ENCODE data around the gene ZFAND2A. TPM values are rescaled to one million over a fixed set of nuclear protein-coding genes. Genes with fewer than 3 reads are reported as not detected.
A peak's percentile ranks its signal among the peaks of the same experiment; 100 is the strongest.
"Not testable (repeated sequence)": the region's sequence is repeated elsewhere in the genome, so short reads cannot be mapped to it uniquely, and the experiment has no call there.

Gene ZFAND2A
- total RNA-seq, 4 donors from 2014 or later, result 12.0 to 17.9 (median 14.1) TPM

DNA sequence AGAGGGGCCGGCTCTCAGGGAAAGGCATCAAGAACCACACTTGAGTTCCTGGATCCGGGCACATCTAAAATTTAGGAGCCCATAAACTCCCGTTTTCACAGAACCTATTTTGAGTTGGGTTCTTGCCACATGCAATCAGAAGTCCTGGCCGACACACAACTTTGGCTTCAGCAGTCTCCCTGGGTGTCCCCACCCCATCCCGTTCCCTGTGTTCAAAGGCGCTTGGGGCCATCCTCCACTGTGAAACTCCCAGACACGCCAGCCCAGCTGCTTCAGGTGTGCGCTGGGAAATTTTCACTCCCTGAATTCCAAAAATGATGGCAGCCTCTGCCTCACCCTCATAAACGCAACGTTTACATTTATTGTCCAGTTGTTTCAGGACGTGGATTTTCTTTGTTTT, 8.4 kb upstream of the ZFAND2A start:
- Histone ChIP-seq H3K9me3 (no peaks in the 10 kb centered on the region), H3K36me3 (peaks cover 0 to 13% of the 10 kb centered on the region in 2 donors), H3K4me3 (no peak overlapping the region), H3K27me3 (no peaks in the 10 kb centered on the region), H3K4me1 (peaks cover 11 to 14% of the 10 kb centered on the region in 2 donors), H3K27ac (no peak overlapping the region)
- intact Hi-C loops (cut with DNase I; ENCODE audit: low total_unique reads) (loop anchor here (5.0 kb wide), 1 partner anchor 46 kb away; no protein-coding TSS in a partner anchor), in situ Hi-C loops (cut with MboI; ENCODE audit: low sequenced_read_pairs in 4 of 4) (loop anchor here in 2 of 4 donors (25.0 kb wide), 1 partner anchor 181 kb away; the partner anchor contains the start of genes COX19 (in 2 of the 2) and CYP2W1 (in 2 of the 2))
- TF ChIP-seq, protein P1, sequence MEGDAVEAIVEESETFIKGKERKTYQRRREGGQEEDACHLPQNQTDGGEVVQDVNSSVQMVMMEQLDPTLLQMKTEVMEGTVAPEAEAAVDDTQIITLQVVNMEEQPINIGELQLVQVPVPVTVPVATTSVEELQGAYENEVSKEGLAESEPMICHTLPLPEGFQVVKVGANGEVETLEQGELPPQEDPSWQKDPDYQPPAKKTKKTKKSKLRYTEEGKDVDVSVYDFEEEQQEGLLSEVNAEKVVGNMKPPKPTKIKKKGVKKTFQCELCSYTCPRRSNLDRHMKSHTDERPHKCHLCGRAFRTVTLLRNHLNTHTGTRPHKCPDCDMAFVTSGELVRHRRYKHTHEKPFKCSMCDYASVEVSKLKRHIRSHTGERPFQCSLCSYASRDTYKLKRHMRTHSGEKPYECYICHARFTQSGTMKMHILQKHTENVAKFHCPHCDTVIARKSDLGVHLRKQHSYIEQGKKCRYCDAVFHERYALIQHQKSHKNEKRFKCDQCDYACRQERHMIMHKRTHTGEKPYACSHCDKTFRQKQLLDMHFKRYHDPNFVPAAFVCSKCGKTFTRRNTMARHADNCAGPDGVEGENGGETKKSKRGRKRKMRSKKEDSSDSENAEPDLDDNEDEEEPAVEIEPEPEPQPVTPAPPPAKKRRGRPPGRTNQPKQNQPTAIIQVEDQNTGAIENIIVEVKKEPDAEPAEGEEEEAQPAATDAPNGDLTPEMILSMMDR (IDR thresholded peaks at IDR 0.05 in 4 of 5, conservative IDR thresholded peaks at IDR 0.05 in 1 of 5), result no peak
- TF ChIP-seq POLR2A (IDR thresholded peaks at IDR 0.05), result no peak
- ATAC-seq (no peak), DNase-seq (no peak)

DNA sequence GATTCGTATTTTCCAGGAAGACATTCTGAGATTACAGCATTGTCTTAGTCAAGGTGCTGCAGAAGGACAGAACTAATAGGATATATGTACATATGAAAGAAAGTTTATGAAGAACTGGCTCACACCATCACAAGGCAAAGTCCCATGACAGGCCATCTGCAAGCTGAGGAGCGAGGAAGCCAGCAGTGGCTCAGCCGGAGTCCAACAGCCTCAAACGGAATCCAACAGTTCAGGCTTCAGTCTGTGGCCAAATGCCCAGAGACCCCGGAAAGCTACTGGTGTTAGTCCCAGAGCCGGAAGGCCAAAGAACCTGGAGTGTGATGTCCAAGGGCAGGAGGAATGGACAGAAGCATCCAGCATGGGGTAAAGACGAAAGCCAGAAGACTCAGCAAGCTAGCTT, 4.4 kb upstream of the ZFAND2A start:
- no peak overlapping the region for H3K27ac ChIP-seq
- in situ Hi-C loops (cut with MboI; ENCODE audit: low sequenced_read_pairs in 4 of 4) (loop anchor here in 2 of 4 donors (25.0 kb wide), 1 partner anchor 177 kb away; the partner anchor contains the start of genes COX19 (in 2 of the 2) and CYP2W1 (in 2 of the 2)), intact Hi-C loops (cut with DNase I; ENCODE audit: low total_unique reads) (loop anchor here (5.0 kb wide), 3 partner anchors 122 to 187 kb away; partner anchors contain the start of genes COX19 and GPR146)
- H3K36me3 ChIP-seq, result peaks cover 0 to 20% of the 10 kb centered on the region in 2 donors
- H3K27me3 ChIP-seq, result no peaks in the 10 kb centered on the region
- no peak overlapping the region for H3K4me3 ChIP-seq
- no peak for ATAC-seq
- no peak for TF ChIP-seq POLR2A (IDR thresholded peaks at IDR 0.05)
- TF ChIP-seq, protein P1 (IDR thresholded peaks at IDR 0.05 in 4 of 5, conservative IDR thresholded peaks at IDR 0.05 in 1 of 5), result no peak
- H3K9me3 ChIP-seq, result no peaks in the 10 kb centered on the region
- no peak for DNase-seq
- H3K4me1 ChIP-seq, result peaks cover 13 to 17% of the 10 kb centered on the region in 2 donors

DNA sequence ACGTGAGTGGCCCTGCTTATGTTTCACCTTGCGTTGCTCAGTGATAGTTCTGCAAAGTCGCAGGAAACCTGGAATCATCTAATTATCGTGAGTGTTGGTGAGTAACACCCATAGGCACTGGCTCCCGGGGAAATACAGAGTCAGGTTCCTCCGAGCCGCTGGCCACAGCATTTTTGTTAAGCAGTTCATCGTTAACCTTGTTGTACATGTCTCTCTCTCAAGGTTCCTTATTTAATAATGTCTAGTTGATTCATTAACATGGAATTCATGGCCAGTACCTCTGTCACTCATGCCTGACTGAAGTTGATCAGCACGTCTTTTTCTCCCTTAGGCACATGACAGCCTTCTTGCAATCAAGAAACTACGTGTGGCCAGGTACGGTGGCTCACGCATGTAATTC, 3.1 kb upstream of the ZFAND2A start:
- Histone ChIP-seq H3K9me3 (no peaks in the 10 kb centered on the region), H3K27me3 (no peaks in the 10 kb centered on the region), H3K4me3 (no peak overlapping the region), H3K4me1 (peaks cover 18 to 22% of the 10 kb centered on the region in 2 donors), H3K27ac (no peak overlapping the region), H3K36me3 (peaks cover 0 to 20% of the 10 kb centered on the region in 2 donors)
- ATAC-seq (no peak), DNase-seq (no peak)
- TF ChIP-seq, protein P1 (IDR thresholded peaks at IDR 0.05 in 4 of 5, conservative IDR thresholded peaks at IDR 0.05 in 1 of 5), result no peak
- TF ChIP-seq POLR2A (IDR thresholded peaks at IDR 0.05), result no peak
- in situ Hi-C loops (cut with MboI; ENCODE audit: low sequenced_read_pairs in 4 of 4), result loop anchor here in 2 of 4 donors (25.0 kb wide), 1 partner anchor 176 kb away; the partner anchor contains the start of genes COX19 (in 2 of the 2) and CYP2W1 (in 2 of the 2)
- intact Hi-C loops (cut with DNase I; ENCODE audit: low total_unique reads), result loop anchor here (5.0 kb wide), 3 partner anchors 121 to 186 kb away; partner anchors contain the start of genes COX19 and GPR146

DNA sequence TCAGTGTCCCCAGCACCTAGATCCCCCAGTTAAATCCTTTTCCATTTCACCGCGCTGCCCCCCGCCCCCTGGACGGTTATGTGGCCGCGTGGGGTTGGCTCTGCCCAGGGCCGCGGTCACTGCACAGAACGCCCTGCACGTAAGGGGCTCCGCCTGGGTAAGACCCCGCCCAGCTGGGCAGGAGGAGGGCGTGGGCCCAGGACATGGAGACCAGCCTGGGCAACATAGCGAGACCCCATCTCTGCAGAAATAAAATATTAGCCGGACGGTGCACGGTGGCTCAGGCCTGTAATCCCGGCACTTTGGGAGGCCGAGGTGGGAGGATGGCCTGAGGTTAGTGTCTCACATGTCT, 650 bp upstream of the ZFAND2A start:
- H3K36me3 ChIP-seq, result peaks cover 0 to 35% of the 10 kb centered on the region in 2 donors
- no peaks in the 10 kb centered on the region for H3K9me3 ChIP-seq
- intact Hi-C loops (cut with DNase I; ENCODE audit: low total_unique reads), result loop anchor here (1.0 to 5.0 kb wide), 4 partner anchors 22 to 183 kb away; partner anchors contain the start of genes COX19 and GPR146
- ATAC-seq (peak; percentile 50 to 62), DNase-seq (no peak)
- H3K27ac ChIP-seq, result peak overlapping the region; percentile 96 to 99 (median 97)
- H3K27me3 ChIP-seq, result no peaks in the 10 kb centered on the region
- peaks cover 18 to 22% of the 10 kb centered on the region in 2 donors for H3K4me1 ChIP-seq
- no peak for TF ChIP-seq POLR2A (IDR thresholded peaks at IDR 0.05)
- TF ChIP-seq, protein P1 (IDR thresholded peaks at IDR 0.05 in 4 of 5, conservative IDR thresholded peaks at IDR 0.05 in 1 of 5), result no peak
- H3K4me3 ChIP-seq, result peak overlapping the region; percentile 72 to 100 (median 76)
- in situ Hi-C loops (cut with MboI; ENCODE audit: low sequenced_read_pairs in 4 of 4), result loop anchor here in 2 of 4 donors (25.0 kb wide), 1 partner anchor 173 kb away; the partner anchor contains the start of genes COX19 (in 2 of the 2) and CYP2W1 (in 2 of the 2)

DNA sequence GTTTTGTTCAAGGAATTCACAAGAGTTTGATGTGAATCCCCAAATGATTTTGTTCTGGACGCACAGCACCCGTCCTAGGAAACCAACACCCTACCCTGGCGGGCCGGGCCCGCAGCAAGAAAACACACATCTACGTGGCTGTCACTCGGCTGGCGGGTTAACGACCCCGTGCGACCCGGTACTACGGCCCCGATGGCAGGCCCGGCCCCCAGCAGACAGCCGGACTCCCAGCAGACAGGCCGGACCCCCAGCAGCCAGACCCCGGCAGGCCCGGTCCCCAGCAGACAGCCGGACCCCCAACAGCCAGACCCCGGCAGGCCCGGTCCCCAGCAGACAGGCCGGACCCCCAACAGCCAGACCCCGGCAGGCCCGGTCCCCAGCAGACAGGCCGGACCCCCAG, 765 bp downstream of the ZFAND2A start:
- in situ Hi-C loops (cut with MboI; ENCODE audit: low sequenced_read_pairs in 4 of 4), result loop anchor here in 2 of 4 donors (25.0 kb wide), 1 partner anchor 172 kb away; the partner anchor contains the start of genes COX19 (in 2 of the 2) and CYP2W1 (in 2 of the 2)
- ATAC-seq; DNase-seq; intact Hi-C loops (cut with DNase I; ENCODE audit: low total_unique reads); H3K27me3 ChIP-seq; H3K9me3 ChIP-seq: not testable (repeated sequence)
- peak overlapping the region; percentile 50 to 99 (median 78) for H3K27ac ChIP-seq
- peaks cover 0 to 44% of the 10 kb centered on the region in 2 donors for H3K36me3 ChIP-seq
- H3K4me3 ChIP-seq, result peak overlapping the region; percentile 72 to 100 (median 88)
- H3K4me1 ChIP-seq, result peaks cover 18 to 22% of the 10 kb centered on the region in 2 donors

All from gastrocnemius medialis (tissue), 4 donors.